Occipital lobe (tissue), 2 donors: ENCODE data around the gene CPNE7. TPM values are rescaled to one million over a fixed set of nuclear protein-coding genes. Genes with fewer than 3 reads are reported as not detected.
"Not testable (repeated sequence)": the region's sequence is repeated elsewhere in the genome, so short reads cannot be mapped to it uniquely, and the experiment has no call there.

Experiments
- DNase-seq: peaks from one replicate; lab custom pipeline; 2025; lab: John Stamatoyannopoulos, UW
- total RNA-seq: library from RNA; depleted of rRNA; stranded (reverse); fragments of >200 nt; gene quantifications from one replicate; pipeline ENCODE4 v1.2.3, GENCODE V29; 2014

The CPNE7 gene
- total RNA-seq, 1 donor from 2014 or later = 14.8 TPM

GRCh38 chr16:89565506-89566372, 9.8 kb upstream of the CPNE7 start:
- DNase-seq = no peak

DNA sequence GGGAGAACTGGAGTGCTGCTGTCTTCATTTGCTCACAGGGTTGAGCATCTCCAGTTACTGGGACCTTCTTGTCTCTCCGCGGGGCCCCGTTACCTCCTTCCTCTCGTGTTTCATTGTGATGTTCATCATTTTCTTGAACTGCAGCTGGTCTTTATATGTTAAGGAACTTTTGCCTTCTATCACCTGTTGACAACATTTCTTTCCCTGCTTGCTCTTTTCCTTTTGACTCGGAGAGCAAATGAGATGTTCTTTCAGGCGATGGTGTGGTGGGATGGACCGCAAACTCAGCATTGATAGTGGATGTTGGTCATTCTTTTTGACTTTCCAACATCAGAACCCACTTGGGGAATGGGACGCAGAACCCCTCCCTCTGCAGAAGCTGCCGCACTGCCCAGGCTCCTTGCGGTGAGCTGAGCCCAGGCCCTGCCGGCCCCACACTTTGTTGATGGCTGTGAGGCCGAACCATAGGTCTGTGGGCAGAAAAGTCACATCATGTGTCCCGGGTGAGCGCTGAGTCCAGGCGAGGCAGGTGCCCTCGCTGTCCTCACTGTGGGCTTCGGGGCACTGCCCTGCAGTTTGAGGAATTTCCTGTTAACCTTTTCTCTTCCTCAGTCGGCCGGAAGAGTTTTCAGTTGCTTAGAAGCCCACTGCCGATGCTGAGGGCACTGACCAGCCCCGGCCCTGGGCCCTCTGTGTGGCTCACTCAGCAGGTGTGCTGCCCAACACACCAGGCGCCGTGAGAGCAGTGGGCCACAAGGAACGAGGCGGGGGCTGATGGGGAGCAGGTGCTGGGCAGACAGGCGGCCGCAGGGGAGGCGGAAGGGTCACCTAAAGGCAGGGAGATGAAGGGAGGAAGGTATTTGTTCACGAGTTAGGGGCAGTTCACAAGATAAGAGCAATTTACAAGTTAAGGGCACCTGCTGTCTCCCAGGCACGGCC, 7.6 kb upstream of the CPNE7 start:
- no peak for DNase-seq

DNA sequence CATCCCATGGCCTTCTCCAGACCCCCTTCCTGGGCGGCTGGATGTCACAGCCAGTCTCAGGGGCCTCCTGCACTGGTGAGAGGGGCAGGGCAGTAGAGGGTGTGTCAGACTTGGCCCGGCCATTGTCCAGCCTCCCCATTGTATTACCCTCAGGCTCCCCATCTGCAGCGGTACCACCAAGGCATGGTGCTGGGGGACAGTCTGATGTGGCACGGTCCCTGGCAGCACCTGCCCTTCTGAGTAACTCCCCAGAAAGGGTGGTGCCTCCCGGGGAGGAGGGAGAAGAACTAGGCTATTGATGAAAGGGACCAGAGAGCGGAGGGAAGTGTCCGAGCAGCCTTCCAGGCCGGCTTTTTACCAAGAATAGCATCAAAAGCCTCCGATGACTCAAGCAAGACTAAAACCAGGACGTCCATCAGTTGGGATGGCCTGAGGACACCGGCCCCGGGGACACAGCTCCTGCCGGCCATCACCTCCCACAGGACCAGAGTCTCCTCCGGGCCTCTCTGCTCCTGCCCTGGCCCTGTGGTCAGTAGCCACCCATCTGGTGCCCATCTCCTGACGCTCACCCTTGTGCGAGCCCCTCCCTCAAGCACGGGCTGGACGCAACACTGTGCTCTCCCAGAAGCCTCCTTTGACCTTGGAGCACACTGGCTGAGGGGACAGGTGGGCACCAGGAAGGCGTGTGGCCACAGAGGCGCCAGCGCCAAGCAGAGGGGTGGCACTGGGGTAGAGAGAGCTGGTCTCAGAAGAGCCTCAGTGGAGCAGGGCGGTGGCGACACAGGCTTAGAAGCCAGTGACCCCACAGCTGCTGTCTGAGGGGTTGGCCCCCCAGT, 5.8 kb upstream of the CPNE7 start:
- no peak for DNase-seq

DNA sequence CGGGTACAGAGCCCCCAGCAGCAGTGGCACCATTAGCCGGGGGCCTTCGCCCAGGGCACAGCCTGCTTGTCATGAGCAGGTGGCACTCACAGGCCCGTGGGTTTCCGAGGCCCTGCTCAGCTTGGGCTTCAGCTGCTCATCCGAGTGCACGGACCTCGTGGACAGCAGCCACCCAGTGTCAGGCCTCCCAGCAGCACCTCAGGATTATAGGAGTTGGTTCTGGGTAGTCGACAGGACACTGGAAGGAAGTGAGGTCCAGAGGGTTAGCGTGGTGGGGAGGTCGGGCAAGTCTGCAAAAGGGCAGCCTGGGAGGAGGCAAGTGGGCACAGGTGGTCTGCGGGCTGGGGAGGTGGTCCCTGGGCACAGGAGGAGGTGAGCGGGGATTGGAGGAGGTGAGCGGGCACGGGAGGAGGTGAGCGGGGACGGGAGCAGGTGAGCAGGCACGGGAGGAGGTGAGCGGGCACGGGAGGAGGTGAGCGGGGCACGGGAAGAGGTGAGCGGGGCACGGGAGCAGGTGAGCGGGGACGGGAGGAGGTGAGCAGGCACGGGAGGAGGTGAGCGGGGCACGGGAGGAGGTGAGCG, 5.1 kb upstream of the CPNE7 start:
- DNase-seq = no peak

GRCh38 chr16:89570983-89571598, 4.5 kb upstream of the CPNE7 start:
- DNase-seq = not testable (repeated sequence)

GRCh38 chr16:89571636-89572035, 3.9 kb upstream of the CPNE7 start:
- DNase-seq = no peak

DNA sequence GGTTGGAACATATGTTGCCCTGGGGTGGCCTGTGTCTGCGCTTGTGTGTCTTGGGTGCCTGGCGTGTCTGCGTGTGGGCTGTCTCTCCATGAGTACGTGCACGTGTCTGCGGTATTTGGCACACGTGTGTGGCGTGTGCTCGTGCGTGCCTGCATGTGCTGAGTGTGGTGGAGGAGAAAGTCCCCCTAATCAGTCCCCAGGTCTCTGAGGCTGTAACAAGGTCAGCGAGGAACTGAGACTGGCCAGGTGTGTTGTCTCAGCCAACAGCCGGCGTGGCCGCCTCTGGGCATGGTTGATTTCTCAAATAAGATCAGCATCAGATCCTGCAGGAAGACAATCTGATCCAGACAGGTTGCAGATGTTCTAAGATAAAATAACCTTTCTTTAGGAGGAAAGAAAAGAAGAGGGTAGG, 3.5 kb upstream of the CPNE7 start:
- no peak for DNase-seq

GRCh38 chr16:89572485-89573205, 2.9 kb upstream of the CPNE7 start:
- DNase-seq = no peak

DNA sequence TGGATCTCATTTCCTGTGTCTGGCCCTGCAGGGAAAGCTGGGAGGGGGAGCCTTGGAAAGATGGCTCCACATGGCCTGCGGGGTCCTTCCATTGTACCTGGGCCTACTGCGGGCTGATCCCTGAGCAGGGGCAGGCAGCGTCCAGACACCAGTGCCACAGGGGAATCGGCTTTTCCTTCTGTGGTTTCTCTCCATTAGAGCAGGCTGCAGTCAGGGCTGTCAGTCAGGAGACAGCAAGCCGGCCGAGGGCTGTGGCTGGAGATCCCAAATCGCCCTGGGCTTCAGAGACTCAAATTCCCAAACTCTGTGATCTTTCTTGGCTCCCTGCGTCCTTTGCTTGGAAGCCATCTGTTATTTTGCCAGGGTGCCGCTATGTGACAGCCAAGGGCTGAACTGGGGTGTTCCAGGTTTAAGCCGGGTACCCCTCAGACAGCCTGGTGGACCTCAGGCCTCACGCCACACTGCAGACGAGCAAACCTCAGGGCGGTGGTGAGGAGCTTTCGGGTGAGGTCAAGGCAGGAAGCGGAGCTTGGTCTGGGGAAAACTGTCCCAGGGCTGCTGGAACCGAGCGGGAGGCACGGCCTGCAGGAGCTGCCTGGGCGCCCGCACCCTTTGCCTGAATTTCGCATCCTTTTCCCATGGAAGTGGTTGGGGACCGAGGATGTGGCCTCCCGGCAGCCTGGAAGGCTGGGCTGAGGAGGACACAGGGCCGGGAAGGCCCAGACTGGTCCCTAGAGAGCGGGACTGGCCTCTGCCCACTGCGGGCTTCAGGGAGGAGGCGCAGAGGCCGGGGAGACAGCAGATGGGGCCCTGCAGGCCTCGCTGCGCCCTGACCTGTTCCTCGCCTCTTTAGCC, 1.5 kb upstream of the CPNE7 start:
- DNase-seq = no peak

DNA sequence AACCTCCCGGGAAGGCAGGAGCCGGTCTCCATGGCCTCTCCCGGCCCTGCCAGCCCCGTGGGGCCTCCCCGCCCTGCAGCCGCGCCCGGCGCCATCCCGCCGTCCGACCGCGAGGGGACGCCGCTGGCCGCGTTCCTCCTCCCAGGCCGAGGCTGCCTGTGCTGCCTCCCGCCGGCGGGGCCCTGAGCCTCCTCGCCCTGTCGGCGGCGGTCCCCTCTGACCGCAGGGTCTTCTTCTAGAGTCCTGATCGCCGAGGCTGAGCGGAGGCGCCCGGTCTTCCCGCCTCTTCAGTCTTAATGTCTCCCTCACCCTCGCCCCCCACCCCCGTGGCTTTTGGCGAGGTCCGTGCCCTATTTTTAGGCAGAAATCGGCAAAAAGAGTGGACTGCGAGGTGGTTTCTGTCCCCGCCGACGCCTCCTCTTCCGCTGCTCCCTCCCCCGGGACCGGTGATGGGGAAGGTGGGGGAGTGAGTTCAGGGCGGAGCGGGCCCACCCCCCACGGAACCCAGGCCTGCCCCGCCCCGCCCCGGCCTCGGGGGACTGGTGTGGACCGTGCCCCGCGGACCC, 794 bp upstream of the CPNE7 start:
- DNase-seq = no peak

DNA sequence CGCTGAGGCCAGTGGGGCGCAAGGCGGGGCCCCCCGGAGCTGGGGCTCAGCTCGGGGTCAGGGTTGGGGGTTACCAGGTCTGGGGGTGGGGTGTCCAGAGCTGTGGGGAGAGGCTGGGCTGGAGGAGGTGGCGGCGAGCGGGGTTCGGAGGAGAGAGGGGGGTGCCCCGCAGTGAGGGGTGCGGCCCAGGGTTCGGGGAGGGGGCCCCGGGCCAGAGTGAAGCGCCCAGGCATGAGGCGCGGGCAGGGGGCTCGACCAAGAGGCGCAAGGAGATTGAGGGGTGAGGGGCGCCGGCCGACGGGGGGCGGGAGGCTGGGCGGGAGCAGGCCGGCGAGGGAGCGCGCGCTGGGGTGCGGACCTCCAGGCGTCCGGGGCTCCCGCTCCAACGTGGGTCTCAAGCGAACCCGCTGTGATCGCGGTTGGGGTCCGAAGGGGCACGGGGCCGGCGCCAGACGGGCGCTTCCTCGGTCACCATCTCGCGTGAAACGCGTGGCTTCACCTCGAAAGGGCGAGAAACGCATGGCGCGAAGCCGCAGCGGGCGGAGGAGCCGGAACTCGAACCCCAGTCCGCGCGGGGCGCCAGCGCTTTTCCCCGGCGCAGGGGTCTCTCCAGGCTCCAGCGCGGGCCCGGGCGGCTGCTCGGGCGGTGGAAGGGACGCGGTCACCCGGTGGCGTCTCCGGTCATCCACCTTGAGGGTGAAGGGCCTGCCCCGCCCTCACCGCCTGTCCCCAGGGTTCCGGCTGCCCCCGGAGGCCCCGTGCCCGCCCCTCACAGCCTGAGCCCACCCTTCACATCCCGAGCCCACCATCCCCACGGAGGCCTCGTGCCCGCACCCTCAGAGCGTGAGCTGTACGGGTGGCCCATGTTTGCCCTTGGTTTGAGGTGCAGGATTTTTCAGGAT, 846 bp downstream of the CPNE7 start:
- DNase-seq = no peak

DNA sequence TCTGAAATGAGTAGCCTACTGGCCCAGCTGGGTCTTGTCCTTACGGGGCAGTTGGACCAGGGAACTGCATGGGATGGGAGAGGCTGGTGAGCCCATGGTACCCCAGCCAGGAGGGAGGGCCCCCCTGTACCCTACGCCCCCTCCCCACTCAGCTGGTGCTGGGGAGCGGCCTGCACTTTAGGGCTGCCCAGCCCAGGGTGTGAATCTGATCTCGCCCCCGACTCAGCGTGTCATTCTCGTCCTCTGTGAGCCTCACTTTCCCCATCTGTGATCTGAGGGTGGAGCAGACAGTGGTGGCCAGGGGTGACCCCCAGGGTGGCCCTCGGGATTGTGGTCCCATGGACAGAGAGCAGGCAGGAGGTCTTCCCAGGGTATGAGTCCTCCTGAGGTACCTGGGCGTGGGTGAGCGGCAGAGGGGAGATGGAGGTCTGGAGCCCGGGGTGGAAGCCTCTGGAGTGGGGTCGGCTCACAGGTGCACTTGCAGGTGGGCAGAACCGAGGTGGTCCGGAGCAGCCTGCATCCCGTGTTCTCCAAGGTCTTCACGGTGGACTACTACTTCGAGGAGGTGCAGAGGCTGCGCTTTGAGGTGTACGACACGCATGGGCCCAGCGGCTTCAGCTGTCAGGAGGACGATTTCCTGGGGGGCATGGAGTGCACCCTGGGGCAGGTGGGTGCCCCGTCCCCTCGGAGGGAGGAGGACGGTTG, 1.6 kb downstream of the CPNE7 start:
- DNase-seq = no peak

GRCh38 chr16:89579351-89579750, 3.8 kb downstream of the CPNE7 start:
- no peak for DNase-seq

DNA sequence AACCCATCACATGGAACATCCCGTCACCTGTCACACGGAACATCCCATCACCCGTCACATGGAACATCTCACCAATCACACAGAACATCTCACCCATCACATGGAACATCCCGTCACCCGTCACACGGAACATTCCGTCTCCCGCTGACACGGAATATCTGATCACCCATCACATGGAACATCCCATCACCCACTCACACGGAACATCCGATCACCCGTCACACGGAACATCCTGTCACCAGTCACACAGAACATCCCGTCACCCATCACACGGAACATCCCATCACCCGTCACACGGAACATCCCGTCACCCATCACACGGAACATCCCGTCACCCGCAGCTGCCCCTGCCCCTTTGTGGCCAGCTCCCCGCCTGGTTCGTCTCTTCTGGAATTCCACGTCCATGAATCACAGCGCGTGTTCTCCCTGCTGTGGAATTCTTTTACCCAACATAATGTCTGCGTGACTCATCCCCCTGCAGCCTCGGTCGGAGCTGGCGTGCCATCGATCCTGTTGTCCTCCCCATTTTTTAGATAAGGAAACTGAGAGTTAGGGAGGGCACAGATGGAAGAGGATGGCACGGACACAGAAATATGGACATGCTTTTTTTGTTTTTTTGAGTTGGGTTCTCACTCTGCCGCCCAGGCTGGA, 5.6 kb downstream of the CPNE7 start:
- DNase-seq = no peak

DNA sequence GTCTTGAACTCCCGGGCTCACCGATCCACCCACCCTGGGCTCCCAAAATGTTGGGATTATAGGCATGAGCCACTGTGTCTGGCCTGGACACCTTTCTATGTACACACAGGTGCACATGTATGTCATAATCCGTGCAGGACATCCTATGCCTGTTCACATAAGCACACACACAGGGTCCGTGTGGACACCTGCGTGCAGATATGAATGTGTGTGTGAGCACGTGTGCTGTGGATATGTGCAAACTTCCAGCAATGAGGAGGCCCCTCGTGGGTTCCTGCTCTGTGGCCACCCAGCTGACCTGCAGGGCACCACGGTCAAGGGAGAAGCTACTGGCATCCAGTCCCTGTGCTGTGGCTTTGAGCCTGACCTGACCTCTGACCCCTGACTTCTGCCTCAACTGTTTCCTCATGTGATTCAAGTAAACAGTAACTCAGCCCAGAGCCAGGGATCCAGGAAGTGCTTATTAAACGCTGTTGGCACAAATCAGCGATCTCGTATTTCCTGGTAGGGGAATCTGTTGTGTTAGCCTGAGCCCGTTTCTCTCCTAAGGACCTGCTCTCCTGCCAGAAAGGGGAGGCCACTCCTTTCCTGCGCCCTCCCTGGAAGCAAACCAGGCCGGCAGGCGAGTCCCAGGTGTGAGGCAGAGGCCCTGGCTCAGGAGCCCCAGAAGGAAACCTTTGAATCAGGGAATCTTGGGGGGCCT, 6.5 kb downstream of the CPNE7 start:
- no peak for DNase-seq
